OCI-LY1 (cell line): ENCODE data around the gene MTF2.

ENCODE experiments used
- CTCF ChIP-seq: fragments of 200-600 bp; sonication (generic), shearing (Covaris generic); IDR thresholded peaks from 2 replicates; pipeline ENCODE4 v1.5.1; 2017; ENCODE audit warnings: mild to moderate bottlenecking, antibody characterized with exemption, low read length, moderate library complexity, mixed read lengths
- EZH2 ChIP-seq: fragments of 200-600 bp; sonication (generic), shearing (Covaris generic); IDR thresholded peaks from 2 replicates; pipeline ENCODE4 v1.8.0; 2017; ENCODE audit warnings: borderline replicate concordance, mixed run types, mild to moderate bottlenecking, antibody characterized with exemption, low read length, moderate library complexity, mixed read lengths

DNA sequence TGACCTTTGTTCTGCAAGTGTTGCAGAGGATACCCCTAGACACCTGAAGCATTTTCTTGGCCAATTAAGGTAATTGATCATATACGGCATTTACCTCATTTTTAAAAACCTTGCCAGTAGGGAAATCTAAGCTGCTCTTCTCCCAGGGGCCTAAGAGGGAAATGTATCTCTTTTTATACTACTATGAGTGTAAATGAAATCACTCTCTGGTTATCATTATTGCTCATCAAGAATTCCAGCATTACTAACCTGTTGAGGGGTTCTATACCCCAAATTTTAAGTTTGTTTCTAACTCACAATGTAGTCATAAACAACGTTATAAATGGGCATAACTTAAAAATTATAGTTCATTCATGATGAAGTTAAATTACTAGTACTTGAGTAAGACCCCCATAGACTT, 73.8 kb downstream of the MTF2 start:
- TF ChIP-seq EZH2 (no peak), CTCF (no peak)
